ENCODE data around the gene RBM39.

Gene RBM39

DNA sequence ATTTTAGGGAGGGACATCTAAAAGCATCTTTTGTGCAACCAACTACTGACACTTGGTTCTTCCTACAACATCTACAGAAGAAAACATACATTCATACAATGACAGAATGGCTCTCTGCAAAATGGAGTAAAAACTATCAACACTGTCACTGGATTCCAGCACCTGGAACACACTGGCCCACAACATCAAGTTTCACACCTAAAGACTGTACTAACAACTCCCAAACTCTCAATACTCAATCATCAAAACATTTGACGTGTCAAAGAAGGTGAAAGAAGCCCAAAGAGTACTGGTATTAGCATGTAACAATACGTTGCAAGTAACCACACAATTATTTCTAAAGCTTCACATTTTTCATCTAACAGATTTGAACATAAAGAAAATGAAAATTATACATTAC is 79.5 kb downstream of the RBM39 start:
- TF ChIP-seq, protein P1, sequence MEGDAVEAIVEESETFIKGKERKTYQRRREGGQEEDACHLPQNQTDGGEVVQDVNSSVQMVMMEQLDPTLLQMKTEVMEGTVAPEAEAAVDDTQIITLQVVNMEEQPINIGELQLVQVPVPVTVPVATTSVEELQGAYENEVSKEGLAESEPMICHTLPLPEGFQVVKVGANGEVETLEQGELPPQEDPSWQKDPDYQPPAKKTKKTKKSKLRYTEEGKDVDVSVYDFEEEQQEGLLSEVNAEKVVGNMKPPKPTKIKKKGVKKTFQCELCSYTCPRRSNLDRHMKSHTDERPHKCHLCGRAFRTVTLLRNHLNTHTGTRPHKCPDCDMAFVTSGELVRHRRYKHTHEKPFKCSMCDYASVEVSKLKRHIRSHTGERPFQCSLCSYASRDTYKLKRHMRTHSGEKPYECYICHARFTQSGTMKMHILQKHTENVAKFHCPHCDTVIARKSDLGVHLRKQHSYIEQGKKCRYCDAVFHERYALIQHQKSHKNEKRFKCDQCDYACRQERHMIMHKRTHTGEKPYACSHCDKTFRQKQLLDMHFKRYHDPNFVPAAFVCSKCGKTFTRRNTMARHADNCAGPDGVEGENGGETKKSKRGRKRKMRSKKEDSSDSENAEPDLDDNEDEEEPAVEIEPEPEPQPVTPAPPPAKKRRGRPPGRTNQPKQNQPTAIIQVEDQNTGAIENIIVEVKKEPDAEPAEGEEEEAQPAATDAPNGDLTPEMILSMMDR (IDR thresholded peaks at IDR 0.05; ENCODE audit: insufficient read depth, low read length, poor library complexity, severe bottlenecking) = no peak
- Histone ChIP-seq H3K27me3 (replicated peaks; ENCODE audit: control insufficient read depth, insufficient read depth, low read length) (no peaks in the 10 kb centered on the region), H3K4me3 (replicated peaks; ENCODE audit: low read depth, low read length) (peak overlapping the region; percentile 96), H3K36me3 (ENCODE audit: control insufficient read depth, insufficient read depth, low read length) (no peaks in the 10 kb centered on the region)
- DNase-seq (ENCODE audit: extremely low read depth, insufficient read length) = no peak

DNA sequence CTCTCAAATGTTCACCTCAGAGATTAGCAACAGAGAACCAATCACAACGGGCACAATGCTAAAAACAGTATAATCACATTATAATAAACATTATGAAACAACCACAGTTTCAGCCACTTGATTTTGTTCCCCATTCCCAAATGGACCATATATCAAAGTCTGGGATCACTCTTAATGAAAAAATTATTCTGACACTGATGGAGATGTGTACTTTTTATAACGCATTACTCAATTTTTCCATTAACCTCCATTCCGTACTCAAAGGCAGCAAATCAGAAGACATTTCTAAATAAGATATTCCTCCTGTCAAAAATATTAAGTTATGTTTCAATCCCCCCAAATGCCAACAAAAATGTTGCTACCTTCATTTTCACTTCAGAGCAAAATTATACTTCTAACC is 80.2 kb downstream of the RBM39 start:
- Histone ChIP-seq H3K36me3 (ENCODE audit: control insufficient read depth, insufficient read depth, low read length) (no peaks in the 10 kb centered on the region), H3K4me3 (replicated peaks; ENCODE audit: low read depth, low read length) (peak overlapping the region; percentile 96)
- no peak for DNase-seq (ENCODE audit: extremely low read depth, insufficient read length)

DNA sequence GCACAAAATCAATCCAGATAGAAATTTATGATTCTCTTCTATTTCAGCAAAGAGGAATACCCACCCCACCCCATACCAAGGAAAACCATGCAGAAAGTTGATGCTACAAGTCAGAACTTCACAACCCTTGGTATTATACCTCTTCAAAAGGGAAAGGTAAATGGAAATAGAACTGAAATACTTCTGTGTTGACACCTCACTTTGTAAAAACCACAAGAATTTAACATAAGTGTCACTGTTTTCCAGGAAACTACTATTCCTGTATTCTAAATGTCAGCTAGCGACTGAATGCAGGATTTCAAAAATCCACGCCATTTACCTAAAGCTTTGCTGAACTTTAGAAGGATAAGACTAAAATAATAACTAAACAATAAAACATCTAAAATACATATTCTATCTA is 81.0 kb downstream of the RBM39 start:
- no peaks in the 10 kb centered on the region for H3K27me3 ChIP-seq (replicated peaks; ENCODE audit: control insufficient read depth, insufficient read depth, low read length)
- DNase-seq (ENCODE audit: extremely low read depth, insufficient read length) = no peak
- peak overlapping the region; percentile 96 for H3K4me3 ChIP-seq (replicated peaks; ENCODE audit: low read depth, low read length)
- H3K36me3 ChIP-seq (ENCODE audit: control insufficient read depth, insufficient read depth, low read length) = no peaks in the 10 kb centered on the region; the same call in 1 of the 2 replicates
- TF ChIP-seq, protein P1 (IDR thresholded peaks at IDR 0.05; ENCODE audit: insufficient read depth, low read length, poor library complexity, severe bottlenecking) = no peak

More for the DNA sequence above, 80.2 kb downstream of the RBM39 start:
- TF ChIP-seq, protein P1 (IDR thresholded peaks at IDR 0.05; ENCODE audit: insufficient read depth, low read length, poor library complexity, severe bottlenecking) = no peak
- H3K27me3 ChIP-seq (replicated peaks; ENCODE audit: control insufficient read depth, insufficient read depth, low read length) = no peaks in the 10 kb centered on the region

DNA sequence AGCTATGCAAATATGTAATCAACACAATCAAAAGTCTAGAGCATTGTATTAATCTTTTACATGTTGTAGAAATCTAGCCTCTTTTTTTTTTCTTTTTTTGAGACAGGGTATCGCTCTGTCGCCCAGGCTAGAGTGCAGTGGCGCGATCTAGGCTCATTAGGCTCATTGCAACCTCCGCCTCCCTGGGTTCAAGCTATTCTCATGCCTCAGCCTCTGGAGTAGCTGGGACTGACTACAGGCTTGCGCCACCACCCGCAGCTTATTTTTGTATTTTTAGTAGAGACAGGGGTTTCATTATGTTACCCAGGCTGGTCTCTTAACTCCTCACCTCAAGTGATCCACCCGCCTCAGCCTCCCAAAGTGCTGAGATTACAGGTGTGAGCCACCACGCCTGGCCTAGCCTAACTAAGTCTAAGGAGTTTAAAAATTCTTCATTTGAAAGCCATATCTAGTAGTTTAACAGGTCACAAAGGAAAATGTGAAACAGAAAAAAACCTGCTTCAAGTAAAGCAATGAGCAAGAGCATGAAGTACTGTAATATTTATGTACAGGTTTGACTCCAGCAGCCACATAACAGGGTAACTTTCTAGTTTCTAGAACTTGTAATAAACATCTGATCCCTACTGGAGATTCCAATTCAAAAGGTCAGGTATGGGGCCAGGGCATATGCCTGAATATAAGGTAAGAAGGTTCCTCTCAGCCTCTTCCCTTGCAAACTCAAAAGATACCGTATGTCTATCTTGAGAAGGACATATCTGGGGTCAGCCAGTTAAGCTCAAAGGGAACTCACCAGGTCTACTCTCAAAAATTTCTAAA is 81.7 kb downstream of the RBM39 start:
- no peaks in the 10 kb centered on the region; the same call in 1 of the 2 replicates for H3K36me3 ChIP-seq (ENCODE audit: control insufficient read depth, insufficient read depth, low read length)
- DNase-seq (ENCODE audit: extremely low read depth, insufficient read length) = no peak
- H3K4me3 ChIP-seq (replicated peaks; ENCODE audit: low read depth, low read length) = no peak overlapping the region; the same call in 1 of the 2 replicates
- H3K27me3 ChIP-seq (replicated peaks; ENCODE audit: control insufficient read depth, insufficient read depth, low read length) = no peaks in the 10 kb centered on the region
- TF ChIP-seq, protein P1 (IDR thresholded peaks at IDR 0.05; ENCODE audit: insufficient read depth, low read length, poor library complexity, severe bottlenecking) = no peak

DNA sequence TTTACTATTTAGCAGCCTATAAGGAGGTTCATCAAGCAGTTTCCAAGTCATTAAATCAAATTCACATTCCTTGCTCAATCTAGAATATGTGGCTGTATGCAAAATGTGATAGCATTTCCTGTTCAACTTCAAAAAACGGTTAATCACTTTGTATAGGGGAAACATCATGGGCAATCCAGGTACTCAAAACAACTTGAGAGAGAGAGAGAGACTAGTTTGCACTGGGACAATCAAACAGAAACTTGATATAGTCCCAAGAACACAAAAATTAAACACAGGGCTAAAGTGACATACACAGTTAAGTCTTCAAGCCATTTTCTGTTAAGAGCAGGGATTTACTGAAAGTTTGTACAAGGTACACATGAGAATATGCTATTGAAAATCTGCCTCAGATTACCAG is 84.8 kb downstream of the RBM39 start:
- Histone ChIP-seq H3K27me3 (replicated peaks; ENCODE audit: control insufficient read depth, insufficient read depth, low read length) (no peaks in the 10 kb centered on the region), H3K36me3 (ENCODE audit: control insufficient read depth, insufficient read depth, low read length) (peaks cover 18% of the 10 kb centered on the region), H3K4me3 (replicated peaks; ENCODE audit: low read depth, low read length) (no peak overlapping the region)
- DNase-seq (ENCODE audit: extremely low read depth, insufficient read length) = no peak
- TF ChIP-seq, protein P1 (IDR thresholded peaks at IDR 0.05; ENCODE audit: insufficient read depth, low read length, poor library complexity, severe bottlenecking) = no peak
